Activated T-cell treated with anti-CD3 and anti-CD28 coated beads, Interleukin-2, amount 50 U/mL, for 1 hour (primary cell): ENCODE results near the gene CUX1.
"Not testable (repeated sequence)": the region's sequence is repeated elsewhere in the genome, so short reads cannot be mapped to it uniquely, and the experiment has no call there.

Experiments used
- DNase-seq: peaks from one replicate; pipeline ENCODE4 v3.0.0-alpha.2; 2020

Gene CUX1

DNA sequence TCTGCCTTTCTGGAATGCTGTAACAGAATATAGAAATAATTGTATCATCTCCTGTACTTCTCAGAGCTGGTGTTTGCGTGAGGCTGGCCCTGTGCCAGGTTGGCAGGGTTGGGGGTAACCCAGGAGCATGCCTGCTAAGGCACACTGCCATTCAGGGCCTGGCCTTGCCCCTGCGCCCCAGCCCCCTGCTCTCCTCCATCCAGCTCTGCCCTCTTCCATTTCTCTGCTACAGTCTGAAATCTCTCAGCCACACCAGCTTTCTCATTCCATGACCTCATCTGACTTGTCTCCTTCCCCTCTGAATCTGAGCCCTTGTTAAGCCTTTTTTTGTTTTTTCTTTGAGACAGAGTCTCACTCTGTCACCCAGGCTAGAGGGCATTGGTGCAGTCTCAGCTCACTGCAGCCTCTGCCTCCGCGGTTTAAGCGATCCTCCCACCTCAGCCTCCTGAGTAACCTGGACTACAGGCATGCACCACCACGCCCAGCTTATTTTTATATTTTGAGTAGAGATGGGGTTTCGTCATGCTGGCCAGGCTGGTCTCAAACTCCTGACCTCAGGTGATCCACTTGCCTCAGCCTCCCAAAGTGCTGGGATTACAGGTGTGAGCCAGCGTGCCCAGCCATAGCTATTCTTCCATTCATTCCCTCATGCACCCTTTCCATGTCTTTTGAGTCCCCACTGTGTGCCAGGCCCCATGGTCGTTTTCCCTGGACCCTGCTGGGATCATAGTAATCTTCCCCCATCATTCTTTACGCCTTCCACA lies 206.8 kb downstream of the CUX1 start:
- DNase-seq, result no peak

DNA sequence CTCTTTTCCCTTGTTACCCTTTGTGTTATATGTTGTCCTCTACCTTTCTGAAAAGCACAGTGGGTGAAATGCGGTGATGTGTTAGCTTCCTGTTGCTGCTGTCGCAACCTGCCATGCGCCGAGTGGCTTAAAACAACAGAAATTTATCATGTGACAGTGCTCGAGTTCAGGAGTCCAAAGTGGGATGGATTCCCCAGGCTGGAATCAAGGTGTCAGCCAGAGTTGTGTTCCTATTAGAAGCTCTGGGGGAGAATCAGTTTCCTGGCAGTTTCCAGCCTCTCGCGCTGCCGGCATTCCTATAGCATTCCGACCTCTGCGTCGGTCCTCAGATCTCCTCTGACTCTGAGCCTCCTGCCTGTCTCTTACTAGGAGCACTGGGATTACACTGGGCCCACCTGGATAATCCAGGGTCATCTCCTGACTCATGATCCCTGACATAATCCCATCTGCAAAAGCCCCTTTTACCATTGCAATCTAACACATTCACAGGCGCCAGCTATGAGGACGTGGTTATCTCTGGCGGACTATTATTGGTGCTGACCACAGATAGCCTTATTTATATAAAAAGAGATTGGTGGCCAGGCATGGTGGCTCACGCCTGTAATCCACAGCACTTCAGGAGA lies 207.5 kb downstream of the CUX1 start:
- DNase-seq, result no peak

DNA sequence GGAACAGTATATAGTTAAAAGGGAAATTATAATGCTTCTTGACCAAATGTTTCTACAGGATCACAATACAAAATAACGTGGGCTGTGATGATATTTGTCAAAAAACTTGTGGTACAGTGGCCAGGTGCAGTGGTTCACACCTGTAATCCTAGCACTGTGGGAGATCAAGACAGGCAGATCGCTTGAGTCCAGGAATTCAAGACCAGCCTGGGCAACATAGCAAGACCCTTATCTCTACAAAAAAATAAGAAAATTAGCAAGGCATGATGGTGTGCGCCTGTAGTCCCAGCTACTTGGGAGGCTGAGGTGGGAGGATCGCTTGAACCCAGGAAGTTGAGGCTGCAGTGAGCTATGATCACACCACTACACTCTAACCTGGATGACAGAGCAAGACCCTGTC lies 208.4 kb downstream of the CUX1 start:
- not testable (repeated sequence) for DNase-seq

DNA sequence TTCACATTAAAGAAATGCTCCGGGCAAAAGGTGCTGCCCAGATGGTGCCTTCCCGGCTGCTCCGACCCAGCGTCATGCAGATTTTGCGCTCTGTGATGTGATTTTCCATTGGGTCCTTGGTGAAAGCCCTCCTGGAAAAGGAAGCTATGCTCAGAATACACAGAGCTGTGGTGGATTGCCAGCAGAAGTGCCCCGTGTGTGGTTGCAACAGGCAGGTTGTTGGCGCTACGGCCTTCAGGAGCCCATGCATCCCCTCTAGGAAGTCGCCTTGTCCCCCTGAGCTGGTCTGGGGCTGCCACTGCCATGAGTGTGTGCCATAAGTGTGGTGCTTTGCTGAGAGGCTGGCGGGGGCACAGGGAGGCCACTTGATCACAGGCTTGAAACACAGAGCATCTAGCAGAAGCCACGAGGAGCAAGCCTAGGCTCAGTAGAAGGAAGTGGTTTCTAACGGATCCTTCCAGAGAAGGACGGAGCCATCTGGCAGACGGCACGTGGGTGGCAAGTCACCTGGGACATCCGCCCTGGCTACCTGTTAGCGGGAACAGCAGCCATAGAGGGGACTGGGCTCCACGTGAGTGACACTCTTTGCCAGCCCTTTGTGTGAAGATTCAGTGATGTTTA lies 210.9 kb downstream of the CUX1 start:
- no peak for DNase-seq

DNA sequence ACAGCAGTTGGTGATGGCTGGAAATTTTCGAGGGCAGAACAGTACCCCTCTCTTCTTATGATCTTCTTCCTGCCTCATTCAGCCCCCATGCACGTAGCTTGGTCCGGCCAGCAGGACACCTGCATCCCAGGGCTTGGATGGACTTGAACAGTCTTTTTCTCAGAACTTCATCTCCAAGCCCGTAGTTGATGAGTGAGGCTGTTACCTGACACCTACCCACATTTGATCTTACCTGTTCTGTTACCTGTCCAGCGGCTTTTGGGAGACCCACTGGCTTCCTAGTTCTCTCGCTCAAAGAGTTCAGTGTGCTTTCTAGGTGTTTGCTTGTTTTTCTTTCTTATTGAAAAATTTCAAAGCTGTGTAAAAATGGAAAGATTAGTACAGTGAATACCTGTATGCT lies 212.2 kb downstream of the CUX1 start:
- DNase-seq, result no peak

DNA sequence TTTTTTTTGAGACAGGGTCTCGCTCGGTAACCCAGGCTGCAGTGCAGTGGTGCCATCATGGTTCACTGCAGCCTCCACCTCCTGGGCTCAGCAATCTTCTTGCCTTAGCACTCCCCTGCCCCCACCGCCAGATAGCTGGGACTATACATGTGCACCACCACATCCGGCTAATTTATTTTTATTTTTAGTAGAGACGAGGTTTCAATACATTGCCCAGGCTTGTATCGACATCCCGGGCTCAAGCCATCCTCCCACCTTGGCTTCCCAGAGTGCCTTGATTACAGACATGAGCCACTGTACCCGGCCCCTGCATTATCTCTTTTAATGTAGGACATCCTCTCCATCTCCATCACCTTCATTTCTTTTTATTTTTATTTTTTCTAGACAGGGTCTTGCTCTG lies 213.3 kb downstream of the CUX1 start:
- no peak for DNase-seq

DNA sequence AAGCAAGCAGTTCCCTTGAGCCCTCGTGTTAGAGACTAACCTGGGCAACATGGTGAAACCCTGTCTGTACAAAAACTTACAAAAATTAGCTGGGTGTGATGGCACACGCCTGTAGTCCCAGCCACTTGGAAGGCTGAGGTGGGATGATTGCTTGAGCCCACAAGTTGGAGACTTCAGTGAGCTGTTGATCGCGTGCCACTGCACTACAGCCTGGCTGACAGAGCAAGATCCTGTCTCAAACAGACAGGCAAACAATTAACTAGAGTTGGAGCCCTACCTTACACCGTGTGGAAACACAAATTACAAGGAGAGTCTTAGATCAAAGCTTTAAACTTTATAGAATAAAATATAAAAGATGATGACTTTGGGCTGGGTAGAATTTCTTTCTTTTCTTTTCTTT lies 219.5 kb downstream of the CUX1 start:
- no peak for DNase-seq

DNA sequence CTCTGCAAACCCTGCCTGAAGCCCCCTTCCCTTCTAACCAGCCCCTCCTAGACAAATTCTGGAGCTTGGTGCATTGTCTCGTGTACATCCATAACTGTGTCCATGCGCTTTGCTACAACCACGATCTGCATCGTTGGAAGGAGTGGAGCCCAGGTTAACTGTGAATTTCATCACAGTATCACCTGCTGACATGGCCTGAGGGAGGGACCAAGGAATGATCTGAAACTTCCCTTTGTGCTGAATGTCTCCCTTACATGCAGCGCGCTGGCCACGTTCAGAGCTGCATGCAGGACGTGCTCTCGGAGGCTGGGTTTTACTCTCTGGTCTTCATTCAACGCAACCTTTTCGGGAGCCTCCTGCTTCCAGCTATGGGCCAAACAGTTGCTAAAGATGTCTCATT lies 222.3 kb downstream of the CUX1 start:
- no peak for DNase-seq

DNA sequence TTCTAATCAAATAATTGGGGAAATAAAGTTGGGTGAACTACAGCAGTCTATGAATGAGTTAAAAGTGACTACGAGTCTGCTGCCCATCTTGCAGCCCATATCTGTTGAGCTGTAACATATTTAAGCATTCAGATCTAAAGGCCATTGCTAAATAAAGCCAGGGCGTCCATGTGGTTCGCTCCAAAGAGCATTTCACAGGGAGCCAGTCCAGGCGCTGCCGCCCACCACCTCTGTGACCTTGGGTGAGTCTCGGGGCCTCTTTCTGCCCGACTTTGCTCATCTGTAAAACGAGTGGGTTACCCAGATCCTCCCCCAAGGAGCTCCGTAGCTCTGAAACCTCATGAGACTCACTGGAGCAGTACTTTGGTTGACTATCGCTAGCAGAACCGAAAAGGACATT lies 223.1 kb downstream of the CUX1 start:
- DNase-seq, result no peak

DNA sequence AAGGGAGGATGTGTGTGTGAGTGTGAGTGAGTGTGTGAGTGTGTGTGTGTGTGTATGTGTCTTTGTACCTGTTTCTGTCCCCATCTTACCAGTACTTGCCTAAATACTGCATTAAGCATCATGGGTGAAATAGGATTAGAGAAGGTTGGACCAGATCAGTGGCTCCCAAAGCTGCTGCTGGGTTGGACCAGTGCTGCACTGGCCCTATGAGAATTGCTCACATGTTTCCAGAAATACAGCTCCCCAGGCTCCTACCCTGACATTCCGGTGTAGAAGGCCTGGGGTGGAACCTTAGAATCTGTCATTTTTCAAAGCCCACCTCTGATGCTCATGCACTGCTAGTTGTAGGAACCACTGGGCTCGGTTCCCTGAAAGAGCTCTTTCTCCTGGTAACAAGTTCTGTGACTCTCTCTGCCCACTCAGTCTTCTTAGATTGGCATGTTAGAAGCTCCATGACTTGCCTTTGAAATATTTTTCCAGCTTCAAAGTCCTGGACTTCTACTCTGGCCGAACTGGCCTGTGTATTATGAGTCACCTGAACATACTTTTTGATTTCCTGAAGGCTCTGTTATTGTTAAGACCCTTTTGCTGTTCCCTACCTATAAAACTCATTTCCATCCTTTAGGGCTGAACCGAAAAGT lies 224.7 kb downstream of the CUX1 start:
- DNase-seq, result no peak

DNA sequence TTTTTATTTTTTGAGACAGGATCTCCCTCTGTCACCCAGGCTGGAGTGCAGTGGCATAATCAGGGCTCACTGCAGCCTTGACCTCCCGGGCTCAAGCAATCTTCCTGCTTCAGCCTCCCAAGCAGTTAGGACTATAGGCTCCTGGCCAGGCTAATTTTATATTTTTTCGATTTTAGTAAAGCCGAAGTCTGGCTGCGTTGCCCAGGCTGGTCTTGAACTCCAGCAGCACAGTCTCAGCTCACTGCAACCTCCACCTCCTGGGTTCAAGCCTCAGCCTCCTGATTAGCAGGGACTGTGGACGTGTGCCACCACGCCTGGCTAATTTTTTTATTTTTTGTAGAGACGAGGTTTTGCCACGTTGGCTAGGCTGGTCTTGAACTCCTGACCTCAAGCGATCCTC lies 225.4 kb downstream of the CUX1 start:
- not testable (repeated sequence) for DNase-seq

DNA sequence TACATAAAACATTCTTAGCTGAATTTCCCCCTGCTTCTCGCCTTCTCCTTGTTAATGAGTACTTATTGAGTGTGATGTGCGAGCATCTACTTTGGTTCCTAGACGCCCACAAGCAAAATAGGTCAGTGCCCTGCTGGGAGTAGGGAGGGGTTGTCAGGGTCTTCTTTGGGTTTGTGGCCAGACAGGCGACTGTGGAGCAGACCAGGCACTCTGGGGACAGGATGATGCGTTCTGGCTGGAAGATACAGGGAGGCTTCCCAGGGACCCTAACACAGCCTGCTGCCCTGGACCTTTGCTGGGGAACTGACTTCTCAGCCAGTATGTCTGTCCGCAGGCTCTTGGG lies 227.2 kb downstream of the CUX1 start:
- DNase-seq, result no peak

DNA sequence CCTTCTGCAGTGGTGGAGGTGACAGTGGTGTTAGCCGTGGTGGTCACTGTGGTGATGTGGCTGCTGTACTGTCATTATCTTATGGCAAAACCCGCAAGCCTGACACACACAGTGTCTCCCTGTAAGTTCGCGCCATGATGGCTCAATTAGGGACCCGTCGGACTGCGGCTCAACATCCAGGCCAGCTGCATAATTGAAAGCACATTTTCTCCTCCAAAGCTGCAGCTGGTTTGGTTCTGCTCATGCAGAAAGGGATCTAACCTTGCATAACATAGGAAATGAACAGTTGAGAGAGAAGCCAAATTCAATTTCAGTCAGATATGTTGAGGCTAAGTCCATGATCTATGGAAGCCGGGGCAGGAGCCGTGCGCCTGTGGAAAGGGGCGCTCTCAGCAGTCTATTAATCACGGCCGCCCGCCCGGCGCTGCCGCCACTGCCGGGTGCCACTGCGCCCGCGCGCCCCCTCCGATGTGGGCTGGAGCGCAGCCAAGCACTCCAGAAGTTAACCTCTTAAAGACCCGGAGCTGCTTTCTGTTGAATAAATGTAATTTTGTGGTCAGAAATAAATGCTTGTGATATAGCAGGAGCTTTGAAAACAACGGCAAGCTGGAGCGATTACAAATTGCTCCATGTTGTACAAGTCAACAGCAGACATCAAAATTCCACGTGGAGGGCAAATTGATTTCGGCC lies 227.7 kb downstream of the CUX1 start:
- no peak for DNase-seq

DNA sequence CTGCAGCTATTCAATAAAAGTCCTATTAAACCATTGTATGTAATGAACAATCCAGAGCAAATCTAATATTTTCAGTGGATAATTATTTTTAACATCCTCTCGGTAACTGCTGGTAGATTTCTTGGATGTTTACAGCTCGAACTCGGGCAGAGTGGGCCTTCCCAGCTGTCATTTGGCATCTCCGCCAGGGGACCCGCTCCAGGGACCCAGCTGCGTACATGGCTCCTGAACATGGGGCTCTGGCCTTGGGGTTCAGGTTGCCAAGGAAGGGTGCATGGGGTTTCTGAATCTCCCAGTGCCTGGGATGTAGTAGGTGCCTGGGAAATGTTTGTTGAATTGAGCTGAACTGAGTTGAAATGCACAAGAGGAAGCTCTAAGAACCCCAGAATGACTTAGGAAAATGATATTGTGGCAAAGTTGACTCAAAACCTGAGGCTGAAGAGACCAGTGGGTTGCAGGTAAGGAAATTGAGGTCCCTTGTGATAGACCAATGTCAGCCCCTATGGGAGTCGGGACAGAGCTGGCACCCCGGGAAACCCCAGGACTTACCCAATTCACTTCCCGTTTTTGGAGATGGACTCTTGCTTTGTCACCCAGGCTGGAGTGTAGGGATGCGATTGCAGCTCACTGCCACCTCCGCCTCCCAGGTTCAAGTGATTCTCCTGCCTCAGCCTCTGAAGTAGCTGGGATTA lies 228.4 kb downstream of the CUX1 start:
- no peak for DNase-seq

DNA sequence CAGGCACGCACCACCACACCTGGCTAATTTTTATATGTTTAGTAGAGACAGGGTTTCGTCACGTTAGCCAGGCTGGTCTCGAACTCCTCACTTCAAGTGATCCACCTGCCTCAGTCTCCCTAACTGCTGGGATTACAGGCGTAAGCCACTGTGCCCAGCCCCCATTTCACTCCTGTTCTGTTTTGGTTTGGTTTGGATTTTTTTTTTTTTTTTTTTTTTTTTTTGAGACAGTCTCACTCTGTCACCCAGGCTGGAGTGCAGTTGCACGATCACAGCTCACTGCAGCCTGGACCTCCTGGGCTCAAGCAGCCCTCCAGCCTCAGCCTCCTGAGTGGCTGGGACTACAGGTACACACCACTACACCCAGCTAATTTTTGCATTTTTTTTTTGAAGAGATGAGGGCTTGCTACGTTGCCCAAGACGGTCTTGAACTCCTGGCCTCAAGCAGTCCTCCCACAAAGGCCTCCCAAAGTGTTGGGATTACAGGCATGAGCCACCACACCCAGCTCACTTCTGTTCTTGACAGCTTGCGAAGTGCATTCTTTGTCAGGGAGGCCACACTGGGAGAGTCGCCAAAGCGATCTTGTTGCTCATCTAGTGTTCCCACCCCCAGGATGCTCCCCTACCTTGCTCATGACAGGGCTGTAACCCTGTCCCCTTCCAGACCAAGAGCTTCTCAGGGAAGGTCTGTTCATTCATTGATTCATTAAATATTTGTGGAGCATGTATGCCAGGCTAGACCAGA lies 229.1 kb downstream of the CUX1 start:
- no peak for DNase-seq

DNA sequence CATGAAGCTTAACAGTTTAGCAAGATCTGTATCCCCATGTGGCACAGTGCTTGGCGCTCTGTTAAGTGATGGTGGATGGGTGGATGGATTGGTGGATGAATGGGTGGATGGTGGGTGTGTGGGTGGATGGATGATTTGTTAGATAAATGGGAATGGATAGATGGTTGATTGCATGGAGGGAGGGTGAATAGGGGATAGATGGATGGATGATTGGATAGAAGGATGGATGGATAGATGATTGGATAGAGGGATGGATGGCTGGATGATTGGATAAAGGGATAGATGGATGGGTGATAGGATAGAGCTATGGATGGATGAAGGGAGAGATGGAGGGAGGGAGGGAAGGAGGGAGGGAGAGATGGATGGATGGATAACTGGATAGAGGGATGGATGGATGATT lies 229.7 kb downstream of the CUX1 start:
- no peak for DNase-seq

DNA sequence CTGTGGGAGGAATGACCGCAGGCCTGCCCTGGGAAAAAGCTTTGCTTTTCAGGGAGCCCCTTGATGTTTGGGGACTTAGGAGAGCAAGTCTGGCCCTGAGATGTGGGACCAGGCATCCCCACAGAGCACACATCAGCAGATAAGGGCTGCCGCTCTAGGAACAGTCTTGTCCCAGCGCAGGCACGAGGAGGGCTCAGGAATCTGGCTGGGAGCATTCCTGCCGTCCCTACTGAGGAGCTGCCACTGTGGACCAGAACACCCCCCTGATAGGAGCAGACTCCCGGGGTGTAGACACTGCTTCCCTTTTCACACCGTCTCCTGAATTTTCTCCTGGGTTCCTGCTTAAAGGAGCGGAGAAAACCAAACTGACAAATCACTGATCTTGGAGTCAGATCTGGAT lies 232.3 kb downstream of the CUX1 start:
- DNase-seq, result no peak

DNA sequence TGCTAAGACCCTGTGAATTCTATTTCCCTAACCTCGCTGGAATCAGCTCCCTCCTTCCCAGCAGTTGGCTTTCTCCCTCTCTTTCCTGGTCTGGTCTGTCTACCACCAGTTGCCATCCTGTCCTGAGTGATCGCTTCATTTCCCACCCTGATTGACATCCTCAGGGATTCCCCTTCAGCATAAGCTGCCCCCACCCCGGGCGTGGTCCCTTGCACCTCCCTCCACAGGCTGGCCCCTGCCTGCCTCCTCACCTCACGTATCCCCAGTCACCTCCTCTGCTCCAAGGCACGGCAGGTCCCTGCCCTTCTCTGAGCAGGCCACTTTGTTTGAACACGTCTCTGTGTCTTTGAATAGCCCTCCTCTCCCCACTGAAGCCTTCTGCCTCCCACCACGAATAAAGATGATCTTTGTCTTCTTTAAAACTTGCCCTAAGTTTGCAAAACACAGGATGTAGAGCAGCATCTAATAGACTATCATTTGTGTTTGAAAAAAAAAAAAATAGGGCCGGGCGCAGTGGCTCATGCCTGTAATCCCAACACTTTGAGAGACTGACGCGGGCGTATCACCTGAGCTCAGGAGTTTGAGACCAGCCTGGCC lies 233.5 kb downstream of the CUX1 start:
- DNase-seq, result no peak

DNA sequence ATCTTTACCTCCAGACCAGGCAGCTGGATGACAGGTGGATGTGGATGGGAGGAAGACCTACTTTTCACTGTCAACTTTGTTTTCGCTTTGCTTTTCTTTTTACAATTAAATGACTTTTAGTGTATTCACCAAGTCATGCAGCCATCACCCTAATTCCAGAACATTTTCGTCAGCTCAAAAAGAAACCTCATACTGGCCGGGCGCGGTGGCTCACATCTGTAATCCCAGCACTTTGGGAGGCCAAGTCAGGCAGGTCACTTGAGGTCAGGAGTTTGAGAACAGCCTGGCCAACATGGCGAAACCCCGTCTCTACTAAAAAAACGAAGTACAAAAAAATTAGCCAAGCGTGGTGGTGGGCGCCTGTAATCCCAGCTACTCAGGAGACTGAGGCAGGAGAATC lies 234.3 kb downstream of the CUX1 start:
- DNase-seq, result not testable (repeated sequence)

DNA sequence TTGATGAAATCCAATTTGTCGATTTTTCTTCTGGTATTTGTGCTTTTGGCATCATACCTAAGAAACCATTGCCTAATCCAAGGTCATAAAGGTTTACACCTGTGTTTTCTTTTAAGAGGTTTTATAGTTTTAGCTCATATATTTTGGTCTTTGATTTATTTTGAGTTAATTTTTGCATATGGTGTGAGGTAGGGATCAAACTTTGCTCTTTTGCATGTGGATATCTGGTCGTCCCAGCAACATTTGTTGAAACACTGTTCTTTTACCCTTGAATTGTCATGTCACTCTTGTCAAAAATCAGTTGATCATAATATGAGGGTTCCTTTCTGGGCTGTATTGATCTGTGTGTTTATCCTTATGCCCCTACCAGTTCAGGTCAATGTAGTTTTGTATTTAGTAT lies 236.7 kb downstream of the CUX1 start:
- DNase-seq, result no peak

DNA sequence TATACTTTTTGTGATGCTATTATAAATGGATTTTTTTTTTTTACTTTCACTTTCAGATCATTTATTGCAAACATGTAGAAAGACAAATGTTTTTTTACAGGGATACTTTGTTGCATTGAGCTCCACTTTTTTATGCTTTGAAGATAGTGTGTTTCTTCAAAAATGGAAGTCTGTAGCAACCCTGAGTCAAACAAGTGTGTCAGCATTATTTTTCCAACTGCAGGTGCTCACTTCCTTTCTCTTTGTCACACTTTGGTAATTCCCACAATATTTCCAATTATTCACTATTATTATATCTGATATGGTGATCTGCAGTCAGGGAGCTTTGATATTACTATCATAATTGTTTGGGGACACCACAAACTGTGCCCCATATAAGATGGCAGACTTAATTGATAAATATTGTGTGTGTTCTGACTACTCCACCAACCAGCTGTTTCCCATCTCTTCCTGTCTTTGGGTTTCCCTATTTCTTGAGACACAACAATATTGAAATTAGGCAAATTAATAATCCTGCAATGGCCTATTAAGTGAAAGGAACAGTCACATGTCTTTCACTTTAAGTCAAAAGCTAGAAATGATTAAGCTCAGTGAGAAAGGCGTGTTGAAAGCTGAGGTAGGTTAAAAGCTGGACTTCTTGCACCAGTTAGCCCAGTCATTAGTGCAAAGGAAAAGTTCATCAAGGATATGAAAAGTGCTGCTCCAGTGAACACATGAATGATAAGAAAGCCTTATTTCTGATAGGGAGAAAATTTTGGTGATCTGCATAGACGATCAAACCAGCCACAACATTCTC lies 238.0 kb downstream of the CUX1 start:
- no peak for DNase-seq
